HG02610 (cell line): Measurements from ENCODE around the gene INTS6.

ENCODE experiments used
- ATAC-seq: cut with Tn5 transposase; IDR thresholded peaks from one replicate; pipeline ENCODE4 v1.9.1; 2021; ENCODE audit warnings: mild to moderate bottlenecking, moderate library complexity; ENCODE audit not compliant: unreplicated experiment

The INTS6 gene, protein sequence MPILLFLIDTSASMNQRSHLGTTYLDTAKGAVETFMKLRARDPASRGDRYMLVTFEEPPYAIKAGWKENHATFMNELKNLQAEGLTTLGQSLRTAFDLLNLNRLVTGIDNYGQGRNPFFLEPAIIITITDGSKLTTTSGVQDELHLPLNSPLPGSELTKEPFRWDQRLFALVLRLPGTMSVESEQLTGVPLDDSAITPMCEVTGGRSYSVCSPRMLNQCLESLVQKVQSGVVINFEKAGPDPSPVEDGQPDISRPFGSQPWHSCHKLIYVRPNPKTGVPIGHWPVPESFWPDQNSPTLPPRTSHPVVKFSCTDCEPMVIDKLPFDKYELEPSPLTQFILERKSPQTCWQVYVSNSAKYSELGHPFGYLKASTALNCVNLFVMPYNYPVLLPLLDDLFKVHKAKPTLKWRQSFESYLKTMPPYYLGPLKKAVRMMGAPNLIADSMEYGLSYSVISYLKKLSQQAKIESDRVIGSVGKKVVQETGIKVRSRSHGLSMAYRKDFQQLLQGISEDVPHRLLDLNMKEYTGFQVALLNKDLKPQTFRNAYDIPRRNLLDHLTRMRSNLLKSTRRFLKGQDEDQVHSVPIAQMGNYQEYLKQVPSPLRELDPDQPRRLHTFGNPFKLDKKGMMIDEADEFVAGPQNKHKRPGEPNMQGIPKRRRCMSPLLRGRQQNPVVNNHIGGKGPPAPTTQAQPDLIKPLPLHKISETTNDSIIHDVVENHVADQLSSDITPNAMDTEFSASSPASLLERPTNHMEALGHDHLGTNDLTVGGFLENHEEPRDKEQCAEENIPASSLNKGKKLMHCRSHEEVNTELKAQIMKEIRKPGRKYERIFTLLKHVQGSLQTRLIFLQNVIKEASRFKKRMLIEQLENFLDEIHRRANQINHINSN

DNA sequence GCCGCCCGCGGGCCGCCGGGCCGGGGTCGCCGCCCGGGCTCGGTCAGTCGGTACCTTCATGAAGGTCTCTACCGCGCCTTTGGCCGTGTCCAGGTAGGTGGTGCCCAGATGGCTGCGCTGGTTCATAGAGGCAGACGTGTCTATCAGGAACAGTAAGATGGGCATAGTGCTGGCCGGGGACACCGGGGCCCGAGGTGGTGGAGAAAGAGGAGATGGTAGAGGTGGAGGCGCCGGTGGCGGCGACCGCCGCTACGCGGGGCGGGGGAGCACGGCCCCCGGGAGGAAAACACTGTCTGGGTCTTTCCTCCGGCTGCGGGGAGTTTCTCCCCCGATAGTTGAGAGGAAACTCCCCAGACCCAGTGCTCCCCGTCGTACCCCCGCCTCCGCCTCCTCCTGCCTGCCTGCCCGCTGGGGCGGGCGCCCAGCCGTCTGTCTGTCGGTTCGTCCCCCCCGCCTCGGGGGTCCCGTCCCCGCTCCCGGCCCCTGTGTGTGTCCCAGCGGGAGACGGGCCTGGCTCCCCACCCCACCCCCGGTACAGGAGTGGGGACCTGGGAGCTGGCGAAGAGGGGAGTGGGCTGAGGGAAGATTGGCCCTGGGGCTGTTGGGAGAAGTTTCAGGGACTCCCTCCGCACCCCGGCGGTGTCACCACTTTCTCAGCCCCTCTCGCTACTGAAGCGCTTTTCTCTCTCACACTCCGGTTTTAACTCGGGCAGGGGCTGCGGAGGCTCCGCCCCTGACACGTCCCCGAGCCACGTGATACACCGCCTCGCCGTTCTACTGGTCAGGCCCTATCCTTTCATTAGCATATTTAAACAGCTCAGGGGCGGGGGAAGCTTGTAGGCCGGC, at the start of gene INTS6:
TSS of gene INTS6 (minus strand) at position 676 of the 846 bp plus-strand sequence. CDS start at position 165, 511 bp downstream.
- ATAC-seq, result peak; percentile 72

DNA sequence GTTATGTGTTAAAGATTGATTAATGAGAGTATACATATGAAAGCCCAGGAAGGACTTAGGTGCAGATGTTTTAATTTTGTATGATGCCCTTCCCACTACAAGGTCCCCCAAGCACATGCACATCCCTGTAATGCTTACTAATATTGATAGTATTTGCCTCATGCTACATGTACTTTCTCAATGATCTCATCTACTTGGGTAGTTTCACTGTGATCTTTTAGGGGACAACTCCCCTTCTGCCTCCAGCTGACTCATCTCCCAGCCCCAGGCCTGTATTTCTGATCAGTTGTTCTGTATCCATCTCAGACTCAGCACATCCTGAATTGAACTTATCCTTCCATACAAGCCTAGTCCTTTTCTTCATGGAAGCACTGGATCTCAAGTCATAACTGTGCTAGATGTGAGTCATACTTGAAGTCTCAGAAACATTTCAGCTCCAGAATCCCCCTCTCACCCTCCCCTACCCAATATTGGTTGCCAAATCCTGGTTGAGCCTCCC, 49.4 kb upstream of the INTS6 start:
- ATAC-seq, result peak; percentile 99

DNA sequence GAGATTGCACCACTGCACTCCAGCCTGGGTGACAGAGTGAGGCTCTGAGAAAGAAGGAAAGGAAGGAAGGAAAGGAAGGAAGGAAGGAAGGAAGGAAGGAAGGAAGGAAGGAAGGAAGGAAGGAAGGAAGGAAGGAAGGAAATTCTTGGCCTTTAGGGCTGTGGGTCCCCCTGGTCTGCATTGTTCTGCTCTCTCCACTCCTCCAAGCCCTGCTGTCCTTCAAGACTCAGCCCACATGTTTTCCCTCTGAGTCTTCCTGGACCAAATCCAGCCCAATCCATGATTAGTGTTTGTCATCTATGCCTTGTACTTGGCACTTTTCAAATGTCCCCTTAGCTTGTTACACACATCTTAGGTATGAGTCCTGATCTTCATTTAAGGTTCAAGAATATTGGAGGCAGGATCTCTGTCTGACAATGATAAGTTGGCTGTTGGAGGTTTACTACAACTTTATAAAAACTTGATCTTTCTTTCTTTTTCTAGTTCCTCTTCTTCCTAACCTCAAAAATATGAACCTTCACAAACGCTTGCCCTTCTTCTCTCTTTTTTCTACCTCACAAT, 48.8 kb upstream of the INTS6 start:
- ATAC-seq, result no peak

DNA sequence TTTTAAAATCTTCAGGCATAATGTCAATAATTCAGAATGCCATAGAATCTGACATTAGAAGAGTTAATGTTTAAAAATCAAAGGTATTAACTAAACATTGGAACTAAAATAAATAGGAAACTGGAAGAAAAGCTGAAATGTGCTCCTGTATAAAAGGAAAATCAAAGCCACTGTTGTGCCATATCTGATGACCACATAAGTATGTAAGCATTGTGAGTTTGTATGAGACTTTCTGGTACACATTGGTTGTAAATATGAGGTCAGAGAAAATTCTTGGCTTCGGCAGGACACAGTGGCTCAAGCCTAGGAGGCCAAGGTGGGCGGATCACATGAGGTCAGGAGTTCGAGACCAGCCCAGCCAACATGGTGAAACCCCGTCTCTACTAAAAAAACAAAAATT, 48.3 kb upstream of the INTS6 start:
- ATAC-seq, result no peak

DNA sequence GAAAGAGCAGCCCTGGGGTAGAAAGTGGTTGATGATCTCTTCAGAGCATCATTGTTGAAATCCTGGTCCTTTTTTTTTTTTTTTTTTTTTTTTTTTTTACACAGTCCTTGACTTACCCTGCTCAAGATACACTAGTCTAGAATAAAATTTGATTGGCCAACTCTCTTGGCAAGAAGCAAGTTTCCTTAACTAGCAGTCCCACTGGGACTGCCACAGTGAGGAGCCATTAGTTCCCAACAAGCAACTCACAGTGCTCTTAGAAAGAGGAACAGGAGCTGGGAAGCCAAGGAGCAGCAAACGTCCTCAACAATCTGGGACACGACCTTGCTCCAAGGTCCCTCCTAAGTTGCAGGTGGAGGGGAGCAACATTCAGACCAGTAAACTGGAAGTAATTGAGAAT, 47.9 kb upstream of the INTS6 start:
- ATAC-seq, result no peak

DNA sequence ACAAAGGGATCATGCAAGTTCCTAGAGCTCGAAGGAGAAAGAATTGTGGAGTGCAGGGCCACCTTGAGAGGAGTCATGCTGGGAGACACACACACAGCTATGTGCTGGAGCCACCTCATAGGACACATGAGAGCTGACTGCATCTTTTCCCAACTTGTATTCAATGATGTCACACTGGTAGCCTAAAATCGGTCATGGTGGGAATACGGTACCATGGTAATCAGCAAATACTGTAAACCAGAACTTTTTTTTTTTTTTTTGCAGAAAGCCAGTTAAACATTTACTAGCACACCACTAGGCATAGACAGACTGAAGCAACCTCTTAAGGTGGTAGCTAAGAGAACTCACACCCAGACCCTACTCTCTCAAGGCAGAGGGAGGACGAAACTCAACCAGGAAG, 47.0 kb upstream of the INTS6 start:
- no peak for ATAC-seq

DNA sequence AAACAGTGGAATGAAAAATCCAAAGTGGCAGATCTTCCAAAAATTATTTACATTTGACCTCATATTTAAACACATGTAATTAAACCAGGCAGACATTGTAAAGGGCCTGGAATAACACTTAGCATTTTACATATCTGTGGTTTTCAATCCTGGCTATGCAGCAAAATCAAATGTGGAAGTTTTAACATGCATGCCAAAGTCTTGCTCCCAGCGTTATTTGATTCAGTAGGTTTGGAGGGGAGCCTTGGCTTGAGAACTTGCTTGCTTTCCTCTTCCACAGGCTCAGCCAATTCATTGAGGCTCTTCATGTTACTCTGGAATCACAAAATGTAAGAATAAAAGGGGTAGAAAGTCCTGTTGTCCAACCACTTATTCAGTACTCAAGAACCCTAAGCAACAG, 42.5 kb upstream of the INTS6 start:
- no peak for ATAC-seq

DNA sequence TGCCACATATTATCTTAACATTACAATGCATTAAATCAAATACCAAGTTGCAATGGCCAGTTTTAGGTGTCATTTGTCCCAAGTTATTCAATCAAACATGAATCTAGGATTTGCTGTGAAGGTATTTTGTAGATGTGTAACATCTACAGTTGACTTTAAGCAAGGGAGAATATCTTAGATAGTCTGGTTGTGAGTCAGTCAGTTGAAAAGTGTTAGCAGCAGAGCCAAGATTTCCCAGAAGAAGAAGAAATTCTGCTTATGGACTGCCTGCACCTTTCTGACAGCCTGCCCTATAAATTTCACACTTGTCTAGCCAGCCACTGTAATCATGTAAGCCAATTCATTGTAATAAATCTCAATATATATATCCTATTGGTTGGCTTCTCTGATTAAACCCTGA, 41.3 kb upstream of the INTS6 start:
- no peak for ATAC-seq

DNA sequence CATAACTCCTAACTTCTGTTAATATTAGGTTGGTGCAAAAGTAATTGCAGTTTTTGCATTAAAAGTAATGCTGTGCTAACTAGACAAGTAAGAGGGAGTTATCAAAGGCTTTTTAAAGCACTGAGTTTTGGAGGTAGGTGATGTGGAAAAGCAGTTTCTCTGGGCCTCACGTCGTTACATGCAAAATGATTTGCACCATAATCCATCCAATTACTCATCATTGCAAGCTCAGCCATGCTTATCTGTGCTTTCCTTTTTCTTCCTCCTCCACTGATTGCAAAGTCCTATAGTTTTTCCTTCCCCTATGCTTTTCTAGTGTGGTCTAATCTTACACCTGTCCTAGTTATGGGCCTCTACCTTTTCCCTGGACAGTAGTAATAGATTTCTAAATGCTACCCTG, 35.4 kb upstream of the INTS6 start:
- ATAC-seq, result no peak

DNA sequence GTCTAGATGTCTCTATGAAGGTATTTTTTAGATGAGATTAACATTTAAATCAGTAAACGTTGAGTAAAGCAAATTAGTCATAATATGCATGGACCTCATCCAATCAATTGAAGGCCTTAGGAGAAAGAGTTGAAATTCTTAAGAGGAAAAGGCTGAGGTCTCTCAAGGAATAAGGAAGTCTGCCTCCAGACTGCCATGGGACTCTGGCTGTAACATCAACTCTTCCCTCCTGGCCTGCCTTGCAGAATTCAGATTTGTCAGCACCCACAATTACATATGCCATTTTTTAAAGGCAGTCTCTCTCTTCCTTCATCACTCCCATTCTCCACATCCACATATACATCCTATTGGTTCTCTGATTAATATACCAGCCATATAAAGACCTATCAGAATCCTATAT, 28.8 kb upstream of the INTS6 start:
- no peak for ATAC-seq

DNA sequence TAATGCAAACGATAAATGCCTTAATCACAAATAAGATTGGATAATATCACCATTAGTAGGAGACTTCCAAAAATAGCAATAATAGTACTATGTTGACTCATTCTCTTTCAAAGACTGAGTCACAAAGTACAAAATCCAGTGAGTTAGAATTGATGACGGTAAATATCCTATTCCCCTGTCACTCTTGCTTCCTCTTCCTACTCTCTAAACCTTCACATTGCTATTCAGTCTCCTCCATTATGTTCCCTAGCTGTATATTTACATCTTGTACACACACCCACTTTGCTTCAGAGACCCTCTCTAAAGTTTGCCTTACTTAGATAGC, 26.3 kb upstream of the INTS6 start:
- ATAC-seq, result no peak

DNA sequence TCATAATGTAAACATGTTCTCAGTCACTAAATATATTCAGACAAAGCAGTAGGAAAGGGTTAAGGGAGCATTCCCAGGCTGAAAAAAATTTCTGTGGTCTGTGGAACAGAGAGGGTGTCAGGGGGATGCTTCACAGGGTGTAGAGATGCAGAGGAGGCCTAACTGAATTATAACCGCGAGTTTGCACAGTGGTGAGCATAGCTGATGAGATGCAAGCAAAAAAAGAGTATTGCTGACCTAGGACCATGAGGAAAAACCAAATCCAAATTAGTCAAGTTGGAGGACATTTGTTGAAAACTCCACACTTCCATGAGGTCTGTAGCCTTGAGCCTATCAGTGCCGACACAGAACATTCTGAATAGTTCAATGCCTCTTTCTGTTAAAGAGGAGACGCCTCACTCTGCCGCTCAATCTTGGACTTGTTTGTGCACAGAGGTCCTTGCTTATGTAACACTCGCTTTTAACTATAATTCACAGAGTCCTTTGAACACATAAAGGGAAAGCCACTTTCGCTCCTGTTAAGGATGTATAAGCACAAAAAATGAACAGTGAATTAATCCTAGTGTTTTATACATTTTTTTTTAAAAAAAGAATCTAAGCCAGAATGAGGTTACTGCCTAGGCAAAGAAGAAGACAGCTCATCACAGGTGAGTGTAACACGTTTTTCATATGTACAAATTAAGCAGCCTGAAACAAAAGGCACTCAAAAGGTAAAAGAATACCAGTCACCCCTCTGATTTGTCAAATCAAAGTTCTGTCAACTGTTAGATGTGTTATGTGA, 25.8 kb upstream of the INTS6 start:
- no peak for ATAC-seq

DNA sequence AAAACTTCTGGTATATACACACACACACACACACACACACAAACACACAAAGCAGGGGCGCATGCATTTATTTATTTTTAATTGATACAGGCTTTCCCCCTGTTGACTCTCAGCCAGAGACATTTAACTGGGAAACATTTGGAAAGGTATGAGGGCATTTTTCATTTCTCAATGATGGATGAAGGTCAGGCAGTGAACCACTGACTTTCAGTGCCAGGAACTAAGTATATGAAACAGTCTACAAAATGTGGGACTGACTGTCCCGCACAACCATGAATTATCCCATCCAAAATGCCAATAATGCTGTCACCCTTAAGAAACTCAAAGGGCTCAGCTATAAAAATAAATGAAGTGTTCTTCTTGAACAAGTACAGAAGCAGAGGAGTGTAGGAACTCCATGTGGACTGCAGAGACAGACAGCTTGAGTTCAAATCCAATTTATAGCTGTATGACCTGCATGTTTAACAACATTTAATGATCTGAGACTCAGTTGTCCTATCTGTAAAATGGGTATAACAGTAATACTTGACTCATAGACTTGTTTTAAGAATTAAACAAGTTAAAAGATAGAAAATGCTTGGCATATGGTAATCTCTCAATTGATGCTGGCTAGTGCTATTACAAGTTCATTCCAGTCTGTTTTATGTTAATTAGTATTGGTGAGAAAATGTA, 25.0 kb upstream of the INTS6 start:
- ATAC-seq, result no peak

DNA sequence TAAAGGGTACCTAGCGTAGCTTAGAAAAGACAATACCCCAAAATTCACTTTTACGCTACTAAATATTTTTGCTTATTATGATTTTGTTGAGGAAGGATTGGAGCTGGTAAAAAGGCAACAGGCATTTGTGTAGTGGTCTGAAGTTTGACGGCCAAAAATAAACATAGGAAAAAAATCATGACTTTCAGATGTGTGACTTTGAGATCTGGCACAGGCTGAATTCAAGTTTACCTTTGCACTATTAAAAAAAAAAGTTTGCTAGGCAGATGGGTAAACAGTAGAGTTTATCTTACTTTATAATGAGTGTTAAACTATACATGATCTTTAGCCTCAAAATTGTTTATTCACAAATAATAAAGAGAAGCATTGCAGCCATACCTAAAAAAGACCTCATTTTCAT, 24.3 kb upstream of the INTS6 start:
- no peak for ATAC-seq

DNA sequence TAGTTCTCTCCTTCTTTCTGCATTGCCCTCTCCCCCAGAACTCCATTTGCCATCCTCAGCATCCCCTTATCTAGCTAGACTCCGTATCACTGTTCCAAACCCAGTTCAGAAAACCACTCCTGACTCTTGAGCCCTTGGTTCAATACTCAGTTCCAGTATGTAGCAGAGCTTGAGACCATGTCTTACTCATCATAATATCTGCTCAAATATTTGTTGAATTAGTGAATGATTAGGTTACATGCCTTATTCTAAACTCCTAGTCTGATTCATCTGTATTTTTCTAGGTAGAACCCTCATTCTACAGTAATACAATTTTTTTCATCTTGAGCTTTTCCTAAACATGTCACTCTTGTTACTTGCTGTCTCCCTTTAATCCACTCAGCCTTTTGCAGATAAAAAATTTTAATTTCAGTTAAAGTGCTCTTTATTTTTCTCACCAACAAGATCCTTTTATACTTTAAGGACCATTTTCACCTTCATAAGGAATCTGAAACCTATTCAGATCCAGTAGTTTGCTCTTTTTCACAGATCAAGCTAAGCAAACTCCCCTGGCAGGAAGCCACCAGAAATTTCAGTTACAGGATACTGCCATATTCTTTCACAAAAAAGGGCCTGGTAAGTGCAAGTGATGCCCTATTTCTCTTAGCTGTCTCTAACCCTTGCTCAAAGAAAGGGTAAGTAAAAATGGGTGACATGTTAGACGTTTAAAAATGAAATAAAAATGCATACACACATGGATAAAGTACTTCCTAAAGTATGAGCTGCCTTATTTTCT, 23.1 kb upstream of the INTS6 start:
- ATAC-seq, result no peak

DNA sequence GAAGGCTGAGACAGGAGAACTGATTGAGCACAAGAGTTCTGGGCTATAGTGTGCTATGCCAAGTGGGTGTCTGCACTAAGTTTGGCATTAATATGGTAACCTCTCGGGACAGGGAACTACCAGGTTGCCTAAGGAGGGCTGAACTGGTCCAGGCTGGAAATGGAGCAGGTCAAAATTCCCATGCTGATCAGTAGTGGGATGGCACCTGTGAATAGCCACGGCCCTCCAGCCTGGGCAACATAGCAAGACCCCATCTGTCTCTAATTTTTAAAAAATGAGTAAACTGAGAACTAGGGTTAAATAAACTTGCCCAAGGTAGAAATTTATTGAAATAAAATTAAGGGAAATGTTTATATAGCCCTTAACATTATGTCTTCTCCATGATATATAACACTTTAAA, 17.0 kb upstream of the INTS6 start:
- ATAC-seq, result no peak

DNA sequence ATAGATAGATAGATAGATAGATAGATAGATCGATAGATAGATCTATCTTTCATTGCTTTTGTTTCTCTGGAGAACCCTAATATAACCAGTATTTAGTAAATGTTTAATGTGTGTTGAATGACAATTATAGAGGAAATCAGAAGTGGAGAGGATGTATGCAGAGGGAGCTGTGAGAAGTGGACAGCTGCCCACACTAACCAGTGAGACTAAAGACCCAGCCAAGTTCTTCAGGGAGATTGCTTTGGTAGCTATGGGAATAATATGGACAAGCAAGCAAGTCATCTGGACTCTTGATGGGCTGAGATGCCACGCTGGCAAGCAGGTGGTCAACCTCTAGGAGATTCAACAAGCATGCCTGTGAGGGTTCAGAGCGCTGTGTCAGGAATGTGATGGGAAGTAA, 14.9 kb upstream of the INTS6 start:
- no peak for ATAC-seq

DNA sequence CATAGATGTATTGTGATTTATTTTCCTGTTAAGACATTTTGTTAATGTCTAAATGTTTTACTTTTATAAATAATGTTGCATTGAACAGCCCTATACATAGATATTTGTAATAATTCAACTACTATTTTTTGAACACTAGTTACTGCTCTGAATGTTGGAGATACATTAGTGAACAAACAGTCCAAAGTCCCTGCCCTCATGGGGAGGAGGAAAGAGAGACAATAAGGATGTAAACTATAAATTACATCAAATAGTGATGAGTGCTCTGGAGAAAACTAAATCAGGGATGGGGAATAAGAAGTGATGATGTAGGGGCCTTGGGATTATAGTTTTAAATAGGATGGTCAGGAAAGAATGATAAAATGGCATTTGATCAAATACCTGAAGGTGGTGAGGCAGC, 12.3 kb upstream of the INTS6 start:
- no peak for ATAC-seq
